HG03108 (cell line): ENCODE results near the gene BAHCC1.

Experiments used
- ATAC-seq: cut with Tn5 transposase; IDR thresholded peaks from one replicate; pipeline ENCODE4 v1.9.1; 2021; ENCODE audit warnings: moderate library complexity; ENCODE audit not compliant: unreplicated experiment

BAHCC1 gene

DNA sequence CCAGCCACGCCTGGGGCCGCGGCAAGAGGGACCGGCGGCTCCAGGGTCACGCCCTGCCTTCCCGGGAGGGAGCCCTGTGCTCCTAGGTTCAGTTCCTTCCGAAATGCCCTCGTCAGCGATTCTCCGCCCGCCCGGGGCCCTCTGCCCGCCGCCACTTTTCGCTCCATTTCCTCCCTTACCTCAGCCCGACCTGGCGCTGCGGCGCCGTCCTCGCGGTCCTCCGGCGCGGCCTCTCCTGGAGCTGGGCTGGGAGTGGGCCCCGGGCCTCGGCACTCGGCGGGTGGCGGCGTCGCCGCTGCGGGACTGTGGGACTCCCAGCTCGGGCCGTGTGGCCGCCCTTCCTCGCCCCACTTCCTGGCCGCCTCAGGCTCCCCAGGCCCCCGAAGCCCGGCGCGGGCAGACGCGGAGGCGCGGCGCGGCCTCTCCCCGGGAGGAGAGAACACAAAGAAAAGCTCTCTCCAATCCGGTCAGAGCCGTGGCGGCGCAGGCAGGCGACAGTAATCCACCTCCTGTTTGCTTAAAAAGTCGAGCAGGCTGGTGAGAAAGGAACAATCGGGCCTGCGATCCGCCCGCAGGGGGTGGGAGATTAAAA, 1.6 kb downstream of the BAHCC1 start:
- ATAC-seq = no peak

DNA sequence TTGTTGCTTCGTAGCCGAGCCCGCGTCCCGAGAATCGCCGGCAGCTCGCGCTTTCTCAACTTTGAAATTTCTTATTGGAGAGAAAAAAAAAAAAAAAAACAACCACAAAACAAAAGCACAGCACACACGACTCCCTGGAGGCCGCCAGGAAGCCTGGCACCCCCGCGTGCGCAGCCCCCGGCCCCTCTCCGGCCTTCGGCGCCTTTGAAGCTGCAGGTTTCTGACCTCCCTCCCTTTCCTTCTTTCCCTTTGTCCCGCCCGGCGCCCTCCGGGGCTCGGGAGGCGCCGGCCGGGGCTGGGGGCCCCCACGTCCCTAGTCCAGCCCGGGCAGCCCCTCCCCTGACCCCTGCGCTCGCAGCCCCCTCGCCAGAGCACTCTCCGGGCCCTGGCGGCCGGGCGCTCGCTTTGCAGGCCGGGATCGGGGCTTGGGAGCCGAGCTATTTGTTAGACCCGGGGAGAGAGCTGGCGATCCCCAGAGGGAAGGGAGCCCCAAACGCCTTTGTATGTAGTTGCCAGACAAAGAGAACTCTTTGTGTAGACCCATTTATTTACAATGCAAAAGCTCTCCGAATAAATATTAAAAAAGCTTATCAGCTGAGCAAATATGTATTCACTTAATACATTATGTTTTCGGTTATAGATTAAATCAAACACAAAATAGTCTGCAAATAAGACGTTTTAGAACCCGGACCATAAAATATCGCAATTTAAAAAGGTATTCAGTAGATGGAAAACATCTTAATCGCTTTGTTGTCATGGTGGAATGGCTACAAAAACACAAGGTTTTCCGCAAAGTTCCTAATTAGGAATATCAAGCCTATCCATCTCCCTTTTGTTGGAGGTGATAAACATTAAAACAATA, 2.3 kb downstream of the BAHCC1 start:
- ATAC-seq = no peak

GRCh38 chr17:81398176-81398831, 3.0 kb downstream of the BAHCC1 start:
- no peak for ATAC-seq

- ATAC-seq = no peak
These were observed 3.7 kb downstream of the BAHCC1 start for GRCh38 chr17:81398832-81399411.

DNA sequence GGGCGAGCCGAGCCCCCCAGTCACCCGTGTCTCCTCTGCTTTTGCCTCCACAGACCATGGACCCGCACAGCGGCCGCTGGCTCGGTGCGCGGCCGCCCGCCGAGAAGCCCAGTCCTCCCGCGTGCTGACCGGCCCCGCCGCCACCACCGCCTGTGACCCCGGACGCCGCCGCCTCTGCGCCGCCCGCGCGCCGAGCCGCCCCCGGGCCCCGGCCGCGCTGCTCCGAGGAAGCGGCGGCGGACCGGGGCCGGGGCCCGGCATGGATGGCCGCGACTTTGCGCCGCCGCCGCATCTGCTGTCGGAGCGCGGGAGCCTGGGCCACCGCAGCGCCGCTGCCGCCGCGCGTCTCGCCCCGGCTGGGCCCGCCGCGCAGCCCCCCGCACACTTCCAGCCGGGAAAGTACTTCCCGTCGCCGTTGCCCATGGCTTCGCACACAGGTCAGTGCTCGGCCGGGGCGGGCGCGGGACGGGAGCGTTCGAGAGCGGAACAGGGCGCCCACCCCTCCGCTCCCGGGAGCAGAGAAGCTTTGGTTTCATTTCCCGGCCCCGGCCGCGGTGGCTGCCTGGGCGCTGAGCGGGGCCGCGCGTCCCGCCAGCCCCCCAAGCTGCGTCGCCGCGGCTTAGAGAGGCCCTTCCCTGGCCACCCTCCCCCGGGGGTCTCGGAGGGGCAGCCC, 4.4 kb downstream of the BAHCC1 start:
- ATAC-seq = no peak

DNA sequence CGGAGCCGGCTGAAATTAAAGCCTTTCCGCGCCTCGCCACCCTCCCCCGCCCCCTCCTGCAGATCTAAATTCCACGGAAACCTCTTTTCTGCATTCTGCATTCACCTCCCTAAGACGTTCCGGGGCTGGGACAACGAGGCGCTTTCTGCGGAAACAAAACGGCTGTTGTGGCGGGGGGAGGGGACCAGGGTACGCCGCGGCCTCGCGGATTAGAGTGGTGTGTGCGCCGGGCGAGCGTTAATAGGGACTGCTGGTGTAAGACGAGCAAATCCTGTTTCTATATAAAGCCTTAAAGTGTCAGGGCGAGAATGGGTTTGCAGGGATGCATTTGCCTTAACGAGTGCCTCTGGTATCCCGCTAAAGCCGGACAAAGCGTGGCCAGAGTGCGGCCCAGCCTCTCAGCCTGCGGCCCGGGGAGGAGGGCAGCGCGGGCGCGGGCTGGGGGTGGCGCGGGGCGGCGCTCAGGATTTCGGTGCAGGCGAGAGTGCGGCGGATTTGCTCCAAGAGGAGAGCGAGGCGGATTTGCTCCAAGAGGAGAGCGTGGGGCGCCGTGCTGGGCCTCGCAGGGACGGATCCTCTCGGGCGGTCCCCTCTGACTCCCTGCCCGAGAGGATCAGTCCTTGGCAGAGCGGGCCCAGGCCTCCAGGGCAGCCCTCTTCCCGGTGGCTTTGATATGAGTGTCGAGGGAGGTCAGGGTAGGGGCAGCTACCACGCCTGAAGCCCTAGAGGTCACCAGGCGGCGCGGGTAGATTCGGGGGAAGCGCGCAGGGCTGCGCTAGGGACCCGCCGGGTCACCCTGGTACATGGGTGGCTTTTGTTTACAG, 5.1 kb downstream of the BAHCC1 start:
- no peak for ATAC-seq

DNA sequence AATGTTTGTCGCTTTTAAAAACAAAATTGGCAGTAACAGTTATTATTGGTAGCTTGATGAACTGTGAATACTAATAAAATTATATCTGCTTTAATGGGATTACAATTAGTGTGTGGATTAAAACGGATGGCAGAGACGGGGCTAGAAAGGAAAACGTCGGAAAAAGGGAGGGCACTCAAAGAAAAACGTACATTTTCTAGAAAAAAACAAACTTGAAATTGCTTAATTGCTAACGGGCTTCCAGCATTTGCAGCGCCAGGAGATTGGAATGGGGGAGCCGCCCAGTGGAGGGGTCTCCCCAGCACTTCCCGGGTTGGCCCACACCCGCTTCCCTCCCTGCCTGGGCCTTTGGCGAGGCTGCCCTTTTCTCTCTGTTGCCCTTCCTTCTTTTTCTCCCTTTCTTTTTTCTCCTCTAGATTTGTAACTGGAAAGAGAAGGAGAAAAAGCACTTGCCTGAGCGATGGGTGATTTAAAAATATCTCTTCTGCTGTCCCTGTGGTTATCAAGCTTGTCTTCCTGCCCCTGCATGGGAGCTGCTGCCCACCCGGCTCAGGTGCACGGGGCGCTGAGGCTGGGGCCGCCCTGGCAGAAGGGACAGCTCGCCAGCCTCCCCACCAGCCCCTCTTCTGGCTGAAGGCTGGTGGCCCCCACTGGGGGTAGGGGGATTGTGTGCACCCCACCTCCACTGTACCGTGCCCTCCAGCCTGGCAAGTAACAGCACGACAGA, 5.9 kb downstream of the BAHCC1 start:
- no peak for ATAC-seq

DNA sequence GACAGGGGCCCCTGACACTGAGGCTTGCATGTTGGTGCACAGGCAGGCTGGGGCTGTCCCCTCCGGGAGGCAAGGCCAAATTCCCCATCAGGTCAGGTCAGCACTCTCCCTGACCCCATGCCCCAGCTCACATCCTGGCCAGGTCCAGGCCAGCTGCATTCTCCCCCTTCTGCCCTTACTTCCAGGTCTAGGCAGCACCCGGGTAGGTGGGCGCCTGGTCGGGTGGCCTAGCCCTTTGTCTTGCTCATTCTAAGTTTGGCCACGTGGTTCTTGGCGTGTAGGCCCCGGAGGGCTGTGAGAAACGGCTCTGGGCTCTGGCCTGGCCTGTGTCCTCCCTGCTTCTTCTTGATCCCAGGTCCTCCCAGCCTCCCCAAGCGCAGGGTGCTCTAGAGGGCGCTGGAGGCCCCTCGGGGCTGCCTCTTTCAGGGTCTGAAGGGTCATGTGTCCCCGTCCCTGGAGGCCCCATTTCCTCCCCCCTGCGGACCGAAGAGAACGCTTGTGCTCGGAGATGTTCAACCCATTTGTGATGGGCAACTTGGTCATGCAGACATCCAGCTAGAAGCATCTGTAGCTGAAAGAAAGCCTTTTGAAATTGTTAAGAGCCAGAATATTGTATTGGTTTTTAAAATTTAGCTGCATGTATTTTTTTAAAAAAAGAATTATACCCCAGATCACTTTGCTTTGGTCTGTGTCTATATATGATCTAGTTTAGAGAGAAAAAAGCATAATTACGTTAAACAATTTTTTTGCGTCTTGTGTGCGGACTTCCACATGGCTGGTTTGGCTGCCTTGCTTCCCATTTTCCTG, 6.7 kb downstream of the BAHCC1 start:
- no peak for ATAC-seq

DNA sequence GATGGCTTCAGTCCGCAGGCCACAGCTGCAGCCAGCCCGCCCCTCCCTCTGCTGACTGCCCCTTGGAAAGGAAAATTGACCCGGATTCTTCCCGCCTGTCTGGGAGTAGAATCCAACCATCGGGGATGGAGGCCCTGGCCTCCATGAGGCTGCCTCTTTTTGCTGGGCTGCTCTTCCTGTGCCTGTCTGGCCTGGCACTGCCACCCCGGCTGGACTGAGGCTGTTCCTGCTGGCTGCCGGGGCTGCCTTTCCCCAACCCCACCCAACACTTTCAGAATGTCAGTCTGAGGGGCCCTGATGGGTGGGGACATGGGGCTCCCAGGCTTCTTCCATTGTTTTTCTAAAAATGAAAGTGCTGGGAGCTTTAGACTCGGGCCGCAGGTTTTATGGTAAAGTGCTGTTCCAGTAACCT, 7.3 kb downstream of the BAHCC1 start:
- no peak for ATAC-seq

DNA sequence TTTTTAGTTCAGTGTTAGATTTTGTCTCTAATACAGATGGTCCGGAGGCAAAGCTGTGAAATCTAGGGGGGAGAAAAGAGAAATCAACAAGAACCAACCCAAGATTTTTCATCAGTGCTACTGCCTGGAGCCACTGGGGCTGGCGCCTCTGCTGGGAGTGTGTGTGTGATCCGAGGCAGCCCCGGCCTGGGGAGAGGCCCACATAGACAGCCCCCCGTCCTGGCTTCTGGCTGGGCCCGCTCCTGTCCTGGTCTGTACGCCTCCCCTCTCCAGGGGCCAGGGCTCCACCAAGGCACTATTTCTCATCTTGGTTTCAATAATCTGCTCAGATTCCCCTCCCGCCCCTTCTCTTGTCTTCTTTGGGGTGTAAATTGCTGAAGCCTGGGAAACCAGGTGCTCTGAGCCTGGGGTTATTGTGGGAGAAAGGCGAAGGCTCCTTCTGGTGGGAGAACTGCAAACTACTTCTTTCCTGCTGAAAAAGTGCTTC, 7.8 kb downstream of the BAHCC1 start:
- ATAC-seq = no peak

DNA sequence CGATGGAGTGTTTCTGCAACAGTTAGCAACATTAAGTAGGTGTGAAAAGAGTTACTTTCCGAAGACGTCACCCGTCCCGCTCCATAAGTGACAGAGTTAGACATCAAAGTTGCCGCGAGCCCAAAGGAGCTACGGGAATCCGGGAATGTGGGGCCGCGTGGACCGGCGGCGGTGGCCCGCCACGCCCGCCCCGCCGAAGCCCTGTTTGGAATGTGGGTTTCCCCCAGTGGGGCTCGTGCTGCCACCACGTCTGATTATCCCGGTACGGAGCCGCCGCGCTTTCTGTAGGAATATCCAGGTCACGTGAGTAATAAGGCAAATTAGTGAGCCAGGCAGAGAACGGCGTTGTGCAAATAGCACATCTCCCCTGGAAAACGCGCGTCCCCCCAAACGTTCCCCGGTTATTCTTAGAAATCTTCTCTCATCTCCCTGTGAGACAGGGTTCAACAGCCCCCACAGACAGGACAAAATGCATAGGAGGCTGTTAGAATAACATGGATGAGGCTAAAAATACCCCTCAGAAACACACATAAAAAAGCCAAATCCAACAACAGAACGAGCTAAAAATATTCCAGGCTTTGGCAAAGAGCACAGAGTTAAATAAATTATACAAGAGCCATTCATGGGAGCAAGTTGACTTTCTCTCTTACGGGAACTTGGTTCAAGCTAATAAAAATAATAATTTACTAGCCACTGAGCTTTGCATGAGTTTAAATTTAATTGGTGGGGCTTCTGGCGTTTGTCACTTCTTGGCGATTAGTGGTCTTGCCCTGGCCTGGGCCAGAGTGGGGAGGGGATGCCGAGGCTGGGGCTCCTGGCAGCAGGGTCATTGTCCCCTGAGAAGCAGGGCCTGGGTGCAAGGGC, 8.6 kb downstream of the BAHCC1 start:
- no peak for ATAC-seq

DNA sequence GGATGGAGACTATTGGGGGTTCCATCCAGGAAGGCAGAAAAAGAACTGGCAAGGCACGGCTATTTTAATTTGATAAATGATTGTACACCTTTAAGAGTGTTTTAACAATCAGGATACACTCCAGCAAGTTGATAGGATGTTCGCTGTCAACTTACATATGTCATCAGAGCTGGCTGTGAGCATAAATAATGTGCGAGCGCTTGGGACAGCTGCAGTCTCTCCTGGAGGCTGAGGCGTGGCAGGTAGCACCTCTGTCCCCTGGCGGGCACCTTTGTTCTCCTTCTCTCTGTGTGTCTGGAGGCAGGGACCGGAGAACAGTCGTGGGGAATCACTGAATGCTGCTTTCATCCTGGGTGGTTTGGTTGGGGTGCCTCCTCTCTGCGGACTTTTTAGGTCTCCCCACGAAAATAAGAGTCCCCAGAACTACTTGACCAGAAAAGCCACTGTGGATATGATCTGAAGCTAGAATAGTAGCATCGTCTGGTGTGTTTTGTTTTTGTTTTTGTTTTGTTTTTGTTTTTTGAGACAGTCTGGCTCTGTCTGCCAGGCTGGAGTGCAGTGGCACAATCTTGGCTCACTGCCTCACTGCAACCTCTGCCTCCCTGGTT, 9.4 kb downstream of the BAHCC1 start:
- ATAC-seq = no peak

DNA sequence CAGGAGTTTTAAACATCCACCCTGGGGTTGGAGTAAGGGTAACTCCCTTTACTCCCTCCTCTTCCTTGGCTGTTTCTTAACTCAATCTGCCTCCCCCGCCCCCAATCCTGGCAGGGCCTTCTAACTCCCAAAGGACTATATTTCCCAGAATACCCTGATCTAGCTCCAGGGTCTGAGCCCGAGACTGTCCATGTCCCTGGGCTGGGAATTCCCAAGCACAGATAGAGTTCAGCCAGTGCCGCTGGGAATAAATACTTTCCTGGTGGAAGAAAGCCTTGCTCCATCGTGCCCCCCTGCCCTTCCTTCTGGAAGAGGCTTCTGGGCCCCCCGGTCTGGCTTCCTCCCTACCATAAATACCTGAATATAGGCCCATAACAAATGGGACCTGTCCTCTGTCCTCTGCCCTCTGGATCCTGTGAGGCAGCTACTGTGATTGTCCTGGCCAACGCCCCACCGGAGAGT, 10.2 kb downstream of the BAHCC1 start:
- no peak for ATAC-seq

GRCh38 chr17:81406117-81406953, 11.1 kb downstream of the BAHCC1 start:
- no peak for ATAC-seq

- ATAC-seq = no peak
These were observed 12.8 kb downstream of the BAHCC1 start for GRCh38 chr17:81408049-81408448.

GRCh38 chr17:81409190-81409935, 14.1 kb downstream of the BAHCC1 start:
- no peak for ATAC-seq
